H1 (cell line): Measurements from ENCODE around the gene SLC7A14. TPM values are rescaled to one million over a fixed set of nuclear protein-coding genes. Genes with fewer than 3 reads are reported as not detected.

Experiments
- CTCF ChIA-PET: fragments of 300-600 bp; sonication (Branson Sonifier 250); formaldehyde crosslinking; loops from one replicate; lab custom pipeline; 2021; ENCODE audit not compliant: partially characterized antibody; lab: Charles Lee
- POLR2A ChIA-PET: fragments of 300-600 bp; sonication (Branson Sonifier 250); formaldehyde crosslinking; loops from one replicate; lab custom pipeline; 2021; ENCODE audit warnings: inconsistent platforms; ENCODE audit not compliant: partially characterized antibody; lab: Charles Lee
- DNase-seq, 2 experiments: peaks; one replicate each; pipeline versions ENCODE4 v3.0.0 to v3.0.0-alpha.2; 2010 to 2022; ENCODE audit warnings: low spot score in 2 of 2, low read depth in 1 of 2, mixed read lengths in 1 of 2
- FAIRE-seq: peaks from 2 replicates; lab custom pipeline; 2011; peaks lifted over from hg19 to GRCh38; lab: Jason Lieb, UNC
- H2AFZ ChIP-seq: 2 replicates; pipeline ENCODE4 v1.8.1; 2012; ENCODE audit warnings: low read length, inconsistent platforms
- H2AK5ac ChIP-seq: 2 replicates; pipeline ENCODE4 v1.6.1; 2013; ENCODE audit warnings: low read depth, low read length
- H2BK120ac ChIP-seq: replicated peaks from 2 replicates; pipeline ENCODE3; 2013; ENCODE audit warnings: low read depth, low read length, inconsistent platforms
- H2BK12ac ChIP-seq: 2 replicates; pipeline ENCODE4 v1.6.1; 2013; ENCODE audit warnings: low read depth, low read length
- H2BK15ac ChIP-seq: 2 replicates; pipeline ENCODE4 v1.6.1; 2013; ENCODE audit warnings: low read length
- H2BK20ac ChIP-seq: 2 replicates; pipeline ENCODE4 v1.6.1; 2013; ENCODE audit warnings: low read length
- H2BK5ac ChIP-seq: 2 replicates; pipeline ENCODE4 v1.6.1; 2013; ENCODE audit warnings: low read depth, low read length
- H3K14ac ChIP-seq: 2 replicates; pipeline ENCODE4 v1.6.1; 2013; ENCODE audit warnings: inconsistent platforms; ENCODE audit not compliant: insufficient read length
- H3K18ac ChIP-seq: 2 replicates; pipeline ENCODE4 v1.6.1; 2013; ENCODE audit warnings: low read length; ENCODE audit errors: extremely low read depth
- H3K23ac ChIP-seq: 2 replicates; pipeline ENCODE4 v1.6.1; 2013; ENCODE audit warnings: inconsistent platforms; ENCODE audit not compliant: insufficient read length
- H3K23me2 ChIP-seq: 2 replicates; pipeline ENCODE4 v1.6.1; 2013; ENCODE audit warnings: low read depth, low read length
- H3K27ac ChIP-seq: 2 replicates; pipeline ENCODE4 v1.6.1; 2011; ENCODE audit warnings: low read depth, low read length, inconsistent platforms
- H3K27me3 ChIP-seq, 4 experiments: replicated peaks in 1 of 4; 1 replicate in 1 of 4; 2 replicates in 3 of 4; pipeline versions ENCODE4 v1.6.1 to v1.8.1; 2011 to 2013; ENCODE audit warnings: low read length in 3 of 4, mild to moderate bottlenecking in 3 of 4, inconsistent platforms in 2 of 4, mixed read lengths in 2 of 4, moderate library complexity in 1 of 4; ENCODE audit not compliant: control insufficient read depth in 3 of 4, insufficient read depth in 3 of 4; ENCODE audit errors: extremely low read depth in 1 of 4
- H3K36me3 ChIP-seq, 4 experiments: 2 replicates each; pipeline versions ENCODE4 v1.6.1 to v1.8.1; 2011 to 2013; ENCODE audit warnings: mild to moderate bottlenecking in 4 of 4, low read length in 3 of 4, moderate library complexity in 2 of 4, control low read depth in 1 of 4, inconsistent platforms in 1 of 4; ENCODE audit not compliant: insufficient read depth in 4 of 4, control insufficient read depth in 2 of 4
- H3K4ac ChIP-seq: replicated peaks from 2 replicates; pipeline ENCODE3; 2013; ENCODE audit warnings: low read length, low read depth, mixed read lengths, inconsistent platforms; ENCODE audit not compliant: insufficient read length
- H3K4me1 ChIP-seq, 4 experiments: replicated peaks in 1 of 4; 1 replicate in 1 of 4; 2 replicates in 3 of 4; pipeline versions ENCODE4 v1.6.1 to v1.8.1; 2011 to 2013; ENCODE audit warnings: low read length in 3 of 4, inconsistent platforms in 2 of 4, mixed read lengths in 1 of 4; ENCODE audit not compliant: insufficient read depth in 4 of 4, control insufficient read depth in 3 of 4
- H3K4me2 ChIP-seq, 2 experiments: 2 replicates each; pipeline versions ENCODE4 v1.6.1 to v1.8.1; 2011 to 2013; ENCODE audit warnings: low read depth in 2 of 2, low read length in 2 of 2, control low read depth in 1 of 2, inconsistent platforms in 1 of 2, mild to moderate bottlenecking in 1 of 2; ENCODE audit not compliant: insufficient read depth in 1 of 2
- H3K4me3 ChIP-seq, 4 experiments: fragments of 200-600, 300-600 bp in 1 of 4; sonication (generic), shearing (Covaris generic), sonication (Bioruptor Twin) in 1 of 4; 2 replicates each; pipeline versions ENCODE4 v1.5.1 to v1.8.1; 2011 to 2016; ENCODE audit warnings: low read length in 4 of 4, low read depth in 3 of 4, control low read depth in 2 of 4, inconsistent platforms in 2 of 4, mild to moderate bottlenecking in 2 of 4, mixed read lengths in 1 of 4, moderate library complexity in 1 of 4; ENCODE audit not compliant: insufficient read depth in 2 of 4; ENCODE audit errors: extremely low read depth in 1 of 4
- H3K56ac ChIP-seq: replicated peaks from 2 replicates; pipeline ENCODE3; 2013; ENCODE audit warnings: low read depth, mild to moderate bottlenecking, mixed read lengths, low read length, inconsistent platforms; ENCODE audit not compliant: insufficient read length
- H3K79me1 ChIP-seq: 2 replicates; pipeline ENCODE4 v1.6.1; 2013; ENCODE audit warnings: low read depth, low read length, control low read depth
- H3K79me2 ChIP-seq, 2 experiments: 2 replicates each; pipeline versions ENCODE4 v1.6.1 to v1.8.1; 2012 to 2013; ENCODE audit warnings: low read length in 2 of 2, mild to moderate bottlenecking in 2 of 2, inconsistent platforms in 1 of 2; ENCODE audit not compliant: insufficient read depth in 2 of 2, control insufficient read depth in 1 of 2
- H3K9ac ChIP-seq, 4 experiments: replicated peaks in 1 of 4; 1 replicate in 1 of 4; 2 replicates in 3 of 4; pipeline versions ENCODE4 v1.6.1 to v1.8.1; 2011 to 2013; ENCODE audit warnings: low read depth in 3 of 4, low read length in 3 of 4, control low read depth in 2 of 4, mild to moderate bottlenecking in 2 of 4, moderate library complexity in 2 of 4, inconsistent platforms in 1 of 4; ENCODE audit errors: extremely low read depth in 1 of 4
- H3K9me3 ChIP-seq, 2 experiments: 2 replicates each; pipeline versions ENCODE4 v1.6.1 to v1.8.1; 2012 to 2013; ENCODE audit warnings: mild to moderate bottlenecking in 2 of 2, moderate library complexity in 2 of 2, control low read depth in 1 of 2, inconsistent platforms in 1 of 2, low read depth in 1 of 2, low read length in 1 of 2, mixed read lengths in 1 of 2; ENCODE audit not compliant: insufficient read depth in 2 of 2
- H4K20me1 ChIP-seq, 2 experiments: replicated peaks in 1 of 2; 2 replicates each; pipeline versions ENCODE3 to v1.8.1; 2011 to 2013; ENCODE audit warnings: inconsistent platforms in 2 of 2, low read length in 2 of 2, mild to moderate bottlenecking in 1 of 2; ENCODE audit not compliant: insufficient read depth in 2 of 2, control insufficient read depth in 1 of 2
- H4K5ac ChIP-seq: 2 replicates; pipeline ENCODE4 v1.6.1; 2013; ENCODE audit warnings: low read length, low read depth, mixed read lengths, inconsistent platforms; ENCODE audit not compliant: insufficient read length
- H4K8ac ChIP-seq: 2 replicates; pipeline ENCODE4 v1.8.0; 2013; ENCODE audit warnings: mild to moderate bottlenecking, moderate library complexity, low read length, inconsistent platforms; ENCODE audit not compliant: insufficient read depth; ENCODE audit errors: extremely low read depth
- H4K91ac ChIP-seq: replicated peaks from 2 replicates; pipeline ENCODE3; 2013; ENCODE audit warnings: low read length, mixed read lengths, inconsistent platforms; ENCODE audit not compliant: insufficient read length
- BCL11A ChIP-seq, 2 experiments: IDR thresholded peaks; one replicate each; pipeline ENCODE4 v1.6.1; 2011; ENCODE audit warnings: low read depth in 2 of 2, low read length in 2 of 2, mild to moderate bottlenecking in 2 of 2
- BRCA1 ChIP-seq: IDR thresholded peaks from 2 replicates; pipeline ENCODE4 v1.6.1; 2012; ENCODE audit warnings: low read depth, low read length, improper control_type of control experiment
- EGR1 ChIP-seq: IDR thresholded peaks from 2 replicates; pipeline ENCODE4 v1.6.1; 2011; ENCODE audit warnings: low read depth, low read length, borderline replicate concordance
- JUN ChIP-seq: IDR thresholded peaks from 2 replicates; pipeline ENCODE4 v1.6.1; 2011; ENCODE audit warnings: low read depth, mild to moderate bottlenecking, improper control_type of control experiment, low read length
- MAX ChIP-seq: IDR thresholded peaks from 2 replicates; pipeline ENCODE4 v1.6.1; 2012; ENCODE audit warnings: inconsistent platforms
- NRF1 ChIP-seq: IDR thresholded peaks from 2 replicates; pipeline ENCODE4 v1.6.1; 2011; ENCODE audit warnings: mild to moderate bottlenecking, low read depth, low read length, improper control_type of control experiment
- RFX5 ChIP-seq: IDR thresholded peaks from 2 replicates; pipeline ENCODE4 v1.6.1; 2011; ENCODE audit warnings: low read depth, low read length, improper control_type of control experiment, borderline replicate concordance
- SP1 ChIP-seq: IDR thresholded peaks from 2 replicates; pipeline ENCODE4 v1.6.1; 2011; ENCODE audit warnings: low read depth, low read length
- ZNF274 ChIP-seq: IDR thresholded peaks from 2 replicates; pipeline ENCODE4 v1.7.0; 2012; ENCODE audit warnings: low read length, borderline replicate concordance; ENCODE audit errors: extremely low read depth
- WGBS, 2 experiments: shearing (Covaris generic) in 1 of 2; methylation state at CpG; one replicate each; pipeline versions ENCODE4 v1.1.6 to v1.1.7; 2013 to 2015; ENCODE audit warnings: low lambda C conversion rate in 2 of 2, mixed read lengths in 2 of 2, inconsistent platforms in 1 of 2, low coverage in 1 of 2, missing lambda C conversion rate in 1 of 2; ENCODE audit not compliant: insufficient replicate concordance in 2 of 2, insufficient coverage in 1 of 2, insufficient read length in 1 of 2; ENCODE audit errors: extremely low coverage in 1 of 2, missing lambda C conversion rate in 1 of 2; 5-methylcytosine and 5-hydroxymethylcytosine counted together
- polyA plus RNA-seq, 7 experiments: library from polyadenylated mRNA; depleted of rRNA in 3 of 7; stranded (reverse) in 5 of 7; unstranded in 2 of 7; fragments of >200 nt in 5 of 7; fragments of 200-250 nt in 2 of 7; gene quantifications; 1 replicate in 5 of 7; 2 replicates in 1 of 7; 4 replicates in 1 of 7; pipeline versions ENCODE4 v1.2.1 to v1.2.3, GENCODE V29; 2011 to 2013; ENCODE audit warnings: missing spikeins in 2 of 7, mixed read lengths in 2 of 7
- total RNA-seq: library from RNA; stranded (reverse); fragmentation: NEBNext Ultra II Directional; extraction: Animal tissue kit (Norgen Biotek cat#: 25700); gene quantifications from 2 replicates; pipeline ENCODE4 v1.2.1, GENCODE V29; 2021
- TF ChIP-seq, protein P1 (sequence below): IDR thresholded peaks from 2 replicates; pipeline ENCODE4 v1.6.1; 2011; ENCODE audit warnings: low read length, improper control_type of control experiment
- TF ChIP-seq, protein P2 (sequence below): IDR thresholded peaks from 2 replicates; pipeline ENCODE4 v1.6.1; 2011; ENCODE audit warnings: low read depth, mild to moderate bottlenecking, low read length; ENCODE audit not compliant: insufficient read depth
- TF ChIP-seq, protein P3 (sequence below): IDR thresholded peaks from 2 replicates; pipeline ENCODE4 v1.6.1; 2012; ENCODE audit warnings: inconsistent platforms

SLC7A14 gene
- total and polyA plus RNA-seq, 2 of the 8 experiments (the other 6 are each of a cell fraction or from before 2014, with no cell fraction given), result 0.21 to 0.95 TPM

- Histone ChIP-seq H2BK5ac (no peak overlapping the region), H4K20me1 (no peaks in the 10 kb centered on the region), H3K9me3 (no peaks in the 10 kb centered on the region), H3K79me2 (no peaks in the 10 kb centered on the region), H3K4me3 (no peak overlapping the region), H2AK5ac (no peak overlapping the region), H3K4me2 (no peak overlapping the region), H3K9ac (no peak overlapping the region), H2BK12ac (no peak overlapping the region), H2AFZ (no peak overlapping the region), H2BK15ac (no peak overlapping the region), H3K23ac (no peak overlapping the region), H4K8ac (no peak overlapping the region), H3K14ac (no peak overlapping the region), H3K27me3 (no peaks in the 10 kb centered on the region), H3K36me3 (no peaks in the 10 kb centered on the region), H3K56ac (no peak overlapping the region), H3K23me2 (no peaks in the 10 kb centered on the region), H3K18ac (no peak overlapping the region), H3K4ac (no peak overlapping the region), H3K79me1 (no peaks in the 10 kb centered on the region), H2BK20ac (no peak overlapping the region), H2BK120ac (no peak overlapping the region), H4K5ac (no peak overlapping the region), H3K4me1 (no peaks in the 10 kb centered on the region; a peak in 1 of 7 replicates), H4K91ac (no peak overlapping the region), H3K27ac (no peak overlapping the region)
- ChIA-PET POLR2A (no interaction called here), CTCF (interaction anchor here (0.7 to 2.9 kb wide), 23 partner anchors 10 to 433 kb away, joined by 3 to 15 read pairs (median 4); partner anchors contain the start of gene CLDN11)
- 96% methylated on average over 3 of the region's 3 CpGs; no CpG with 5 or more reads in 1 of the 2 experiments for WGBS, 2 experiments
- DNase-seq, result no peak
- FAIRE-seq, result no peak
- no peak for TF ChIP-seq BRCA1
- no peak for TF ChIP-seq EGR1
- TF ChIP-seq, protein P1, sequence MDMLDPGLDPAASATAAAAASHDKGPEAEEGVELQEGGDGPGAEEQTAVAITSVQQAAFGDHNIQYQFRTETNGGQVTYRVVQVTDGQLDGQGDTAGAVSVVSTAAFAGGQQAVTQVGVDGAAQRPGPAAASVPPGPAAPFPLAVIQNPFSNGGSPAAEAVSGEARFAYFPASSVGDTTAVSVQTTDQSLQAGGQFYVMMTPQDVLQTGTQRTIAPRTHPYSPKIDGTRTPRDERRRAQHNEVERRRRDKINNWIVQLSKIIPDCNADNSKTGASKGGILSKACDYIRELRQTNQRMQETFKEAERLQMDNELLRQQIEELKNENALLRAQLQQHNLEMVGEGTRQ, result no peak
- TF ChIP-seq, protein P2, sequence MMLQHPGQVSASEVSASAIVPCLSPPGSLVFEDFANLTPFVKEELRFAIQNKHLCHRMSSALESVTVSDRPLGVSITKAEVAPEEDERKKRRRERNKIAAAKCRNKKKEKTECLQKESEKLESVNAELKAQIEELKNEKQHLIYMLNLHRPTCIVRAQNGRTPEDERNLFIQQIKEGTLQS, result no peak
- TF ChIP-seq BCL11A (IDR thresholded peaks at IDR 0.05; ENCODE audit: low read depth in 2 of 2, low read length in 2 of 2), result no peak
- TF ChIP-seq, protein P3, sequence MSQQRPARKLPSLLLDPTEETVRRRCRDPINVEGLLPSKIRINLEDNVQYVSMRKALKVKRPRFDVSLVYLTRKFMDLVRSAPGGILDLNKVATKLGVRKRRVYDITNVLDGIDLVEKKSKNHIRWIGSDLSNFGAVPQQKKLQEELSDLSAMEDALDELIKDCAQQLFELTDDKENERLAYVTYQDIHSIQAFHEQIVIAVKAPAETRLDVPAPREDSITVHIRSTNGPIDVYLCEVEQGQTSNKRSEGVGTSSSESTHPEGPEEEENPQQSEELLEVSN, result no peak
- TF ChIP-seq NRF1, result no peak
- no peak for TF ChIP-seq SP1
- TF ChIP-seq MAX, result no peak
- no peak for TF ChIP-seq JUN
- no peak for TF ChIP-seq RFX5
- TF ChIP-seq ZNF274, result no peak
Observed at GRCh38 chr3:170431054-170431453, 154.8 kb downstream of the SLC7A14 start.
